Stimulated activated CD8-positive, alpha-beta memory T cell treated with anti-CD3 and anti-CD28 coated beads, Interleukin-12 subunit alpha, Interleukin-12 subunit beta, amount 100 ng/mL, for 1 hour (primary cell): Measurements from ENCODE around the gene TMEM191B.
"Not testable (repeated sequence)": the region's sequence is repeated elsewhere in the genome, so short reads cannot be mapped to it uniquely, and the experiment has no call there.

ENCODE experiments used
- DNase-seq: peaks from one replicate; pipeline ENCODE4 v3.0.0-alpha.2; 2020; ENCODE audit warnings: low read depth

Gene TMEM191B

DNA sequence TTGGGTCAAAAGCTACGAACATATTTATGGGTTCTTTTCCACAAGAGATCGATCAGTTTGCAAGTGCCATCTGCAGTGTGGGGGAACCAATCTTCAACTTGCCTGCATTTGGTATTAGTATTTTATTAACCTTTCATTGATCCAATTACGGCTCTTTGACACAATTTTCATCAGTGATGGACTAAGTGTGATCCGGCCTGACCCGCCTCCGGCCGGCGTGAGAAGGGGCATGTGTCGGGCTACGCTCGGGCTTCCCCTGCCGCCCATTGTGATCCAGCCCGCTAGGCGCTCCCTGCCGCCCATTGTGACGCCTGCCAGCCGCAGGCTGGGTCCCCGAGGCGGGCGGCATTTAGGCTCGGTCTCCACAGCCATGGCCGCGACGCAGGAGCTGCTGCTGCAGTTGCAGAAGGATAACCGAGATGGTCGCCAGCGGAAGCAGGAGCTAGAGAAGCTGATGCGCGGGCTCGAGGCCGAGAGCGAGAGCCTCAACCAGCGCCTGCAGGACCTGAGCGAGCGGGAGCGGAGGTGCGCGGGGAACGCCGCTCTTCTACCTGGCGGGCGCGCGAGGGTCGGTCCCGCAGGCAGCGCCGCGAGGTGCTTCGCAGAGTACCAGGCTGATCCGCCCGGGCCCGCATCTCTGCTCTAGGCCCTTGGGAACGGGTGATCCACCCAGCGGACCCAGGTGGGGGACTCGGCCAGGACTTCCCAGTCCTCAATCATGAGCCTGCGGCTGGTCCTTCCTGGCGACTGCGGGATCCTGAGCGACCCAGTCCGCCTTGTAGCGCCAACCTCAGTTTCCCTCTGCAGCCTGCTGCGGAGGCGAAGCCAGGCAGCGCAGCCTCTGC, at the start of gene TMEM191B:
TSS of gene TMEM191B (plus strand) at position 51 of the 845 bp plus-strand sequence. CDS start at position 230, 179 bp downstream.
- not testable (repeated sequence) for DNase-seq

DNA sequence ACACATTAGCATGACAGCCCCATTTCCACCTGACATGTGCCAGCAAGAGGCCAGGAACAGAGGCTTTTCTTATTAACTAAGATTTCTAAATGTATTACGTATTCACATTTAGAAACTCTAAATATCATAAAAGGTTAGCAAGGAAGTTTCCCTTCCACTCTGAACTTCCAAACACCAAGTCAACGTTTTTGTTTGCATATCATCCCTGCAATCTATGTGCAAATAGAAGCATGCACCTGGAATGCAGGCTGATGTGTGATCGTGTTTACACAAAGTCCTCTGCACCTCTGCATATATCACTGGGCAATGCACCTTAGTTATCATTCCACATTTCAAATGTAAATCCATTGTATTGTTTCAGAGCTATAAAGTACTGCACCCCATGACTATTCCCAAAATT, 31.4 kb upstream of the TMEM191B start:
- DNase-seq, result not testable (repeated sequence)

DNA sequence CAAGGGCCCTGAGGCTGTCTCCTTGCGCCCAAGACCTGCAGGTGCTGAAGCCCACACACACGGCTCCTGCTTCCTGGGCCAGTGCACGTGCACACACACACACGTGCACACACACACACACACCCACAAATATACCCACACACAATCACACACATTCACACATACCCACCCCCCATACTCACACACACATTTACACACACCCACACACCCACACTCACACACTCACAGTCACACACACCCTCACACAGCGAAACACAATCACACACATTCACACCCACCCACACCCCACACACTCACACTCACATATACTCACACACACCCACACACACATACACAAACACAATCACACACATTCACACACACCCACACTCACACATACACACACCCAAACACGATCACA, 16.3 kb upstream of the TMEM191B start:
- not testable (repeated sequence) for DNase-seq

DNA sequence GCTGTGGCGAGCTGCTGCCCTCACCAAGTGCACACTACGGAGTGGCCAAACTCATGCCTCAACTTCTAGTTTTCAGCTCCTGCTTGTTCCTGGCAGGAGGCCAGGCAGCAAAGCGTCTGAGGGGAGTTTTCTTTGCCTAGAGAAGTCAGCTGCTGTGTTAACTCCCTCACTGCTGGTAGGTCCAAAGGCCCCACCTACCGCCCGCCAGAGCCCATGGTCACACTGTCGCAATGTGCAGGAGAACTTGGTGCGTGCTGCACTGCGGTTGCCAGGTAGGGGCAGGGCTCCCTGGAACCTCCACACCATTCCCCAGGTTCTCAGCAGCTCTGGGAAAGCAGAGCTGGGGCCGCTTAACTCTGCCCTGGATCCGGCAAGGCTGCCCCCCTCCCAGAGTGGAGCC, 15.2 kb upstream of the TMEM191B start:
- not testable (repeated sequence) for DNase-seq

DNA sequence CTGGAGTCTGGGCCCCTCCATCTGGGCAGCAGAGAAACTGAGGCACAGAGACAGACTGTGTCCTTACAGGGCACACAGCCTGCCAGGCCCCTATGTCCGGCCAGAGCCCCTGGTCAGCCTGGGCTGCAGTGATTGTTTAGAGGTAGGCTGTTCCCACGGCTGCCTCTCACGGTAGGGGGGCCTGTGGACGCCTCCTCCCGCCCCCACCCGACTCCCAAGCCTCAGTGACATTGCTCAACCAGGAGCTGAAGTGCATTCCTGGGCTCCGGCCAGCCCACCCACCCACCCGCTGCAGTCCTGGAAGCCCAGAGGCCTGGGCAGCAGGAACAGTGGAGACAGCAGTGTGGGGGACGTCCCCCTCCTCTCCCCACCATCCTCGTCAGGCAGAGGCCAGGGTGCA, 14.1 kb upstream of the TMEM191B start:
- DNase-seq, result not testable (repeated sequence)

DNA sequence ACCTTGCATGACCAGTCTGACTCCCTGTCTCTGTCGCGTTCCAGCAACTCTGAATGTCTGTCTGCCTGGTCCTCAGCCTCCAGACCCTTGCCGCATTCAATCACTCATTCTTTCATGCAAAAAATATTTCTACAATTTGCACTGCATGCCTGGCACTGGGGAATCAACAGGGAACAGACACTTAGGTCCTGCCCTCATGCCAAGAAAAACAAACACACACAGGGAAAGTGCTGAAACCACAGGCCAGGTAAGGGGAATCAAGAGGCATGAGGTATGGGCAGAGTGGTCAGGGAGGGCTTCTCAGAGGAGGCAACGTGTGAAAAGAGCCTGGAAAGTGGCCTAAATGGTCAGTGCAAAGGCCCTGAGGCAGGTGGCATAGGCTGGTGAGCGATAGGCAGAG, 9.5 kb upstream of the TMEM191B start, which contains the start of gene GGTLC3:
TSS of gene GGTLC3 (minus strand) at position 101 of the 400 bp plus-strand sequence. CDS start 264 bp downstream, outside the sequence.
- not testable (repeated sequence) for DNase-seq

DNA sequence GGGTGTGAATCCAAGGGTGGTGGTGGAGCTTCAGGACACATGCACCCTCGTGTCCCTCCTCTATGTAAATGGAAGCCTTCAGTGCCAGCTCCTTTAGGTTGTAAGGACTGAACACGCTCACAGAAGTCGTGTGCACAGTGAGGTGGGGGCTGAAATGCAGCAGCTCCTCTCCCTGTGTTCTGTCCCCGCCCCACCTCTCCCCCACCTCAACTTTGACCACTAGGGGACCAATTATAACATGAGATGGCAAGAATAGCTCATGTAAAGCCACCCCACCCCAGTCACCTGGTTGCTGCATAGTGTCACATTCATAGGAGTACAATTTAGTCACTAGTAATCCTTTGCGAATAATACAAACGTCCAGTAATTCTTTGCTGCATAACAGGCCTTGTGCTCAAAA, 4.8 kb upstream of the TMEM191B start:
- not testable (repeated sequence) for DNase-seq

DNA sequence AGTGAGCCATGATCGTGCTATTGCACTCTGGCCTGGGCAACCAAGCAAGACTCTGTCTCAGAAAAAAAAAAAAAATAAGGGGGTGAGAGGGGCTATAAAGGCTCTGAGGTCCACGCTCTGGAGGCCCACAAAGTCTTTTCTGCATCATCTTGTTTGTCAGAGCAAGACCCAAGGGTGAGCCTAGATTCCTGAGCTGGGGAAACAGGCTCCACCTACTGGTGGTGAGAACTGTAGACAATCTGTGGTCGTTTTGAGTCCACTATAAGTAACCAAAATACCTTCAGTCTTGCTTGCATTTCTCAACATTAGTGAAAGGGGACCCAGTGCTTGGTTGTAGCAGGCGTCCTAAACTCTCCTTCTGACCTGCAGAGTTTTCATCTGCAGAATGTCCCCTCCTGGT, 4.3 kb upstream of the TMEM191B start:
- DNase-seq, result not testable (repeated sequence)

DNA sequence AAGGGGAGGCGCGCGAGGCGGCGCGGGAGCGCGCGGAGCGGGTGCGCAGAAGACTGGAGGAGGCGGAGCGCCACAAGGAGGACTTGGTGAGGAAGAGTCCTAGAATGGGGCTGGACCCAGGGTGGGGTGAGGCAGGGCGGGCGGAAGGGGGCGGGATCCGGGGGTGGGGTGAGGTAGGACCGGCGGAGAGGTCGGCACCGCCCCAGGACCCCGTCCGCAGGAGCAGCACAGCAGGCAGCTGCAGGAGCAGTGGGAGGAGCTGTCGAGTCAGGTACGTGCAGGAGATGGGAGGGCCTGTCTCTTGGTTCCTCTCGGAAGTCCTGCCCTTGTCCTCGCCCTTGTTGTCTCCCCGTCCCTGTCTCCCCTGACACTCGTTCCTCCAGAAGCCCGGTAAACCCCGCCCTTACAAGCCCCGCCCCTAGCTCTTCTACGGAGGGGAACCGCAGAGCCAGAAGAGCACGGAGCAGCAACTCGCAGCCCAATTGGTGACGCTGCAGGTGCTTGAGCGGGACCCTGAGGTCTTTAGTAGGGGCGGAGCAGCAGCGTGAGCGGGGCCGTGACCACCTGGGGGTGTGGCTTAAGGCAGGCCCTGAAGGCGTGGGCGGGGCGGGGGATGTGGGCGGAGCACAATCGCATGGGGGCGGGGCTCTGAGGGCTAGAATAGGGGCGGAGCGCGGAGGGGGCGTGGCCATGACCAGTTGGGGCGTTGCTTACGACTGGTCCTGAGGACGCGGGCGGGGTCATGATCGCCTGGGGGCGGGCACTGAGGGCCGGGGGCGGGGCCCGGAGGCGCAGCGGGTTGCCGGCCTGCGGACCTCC, 1.2 kb downstream of the TMEM191B start:
- peak; percentile 89 for DNase-seq

DNA sequence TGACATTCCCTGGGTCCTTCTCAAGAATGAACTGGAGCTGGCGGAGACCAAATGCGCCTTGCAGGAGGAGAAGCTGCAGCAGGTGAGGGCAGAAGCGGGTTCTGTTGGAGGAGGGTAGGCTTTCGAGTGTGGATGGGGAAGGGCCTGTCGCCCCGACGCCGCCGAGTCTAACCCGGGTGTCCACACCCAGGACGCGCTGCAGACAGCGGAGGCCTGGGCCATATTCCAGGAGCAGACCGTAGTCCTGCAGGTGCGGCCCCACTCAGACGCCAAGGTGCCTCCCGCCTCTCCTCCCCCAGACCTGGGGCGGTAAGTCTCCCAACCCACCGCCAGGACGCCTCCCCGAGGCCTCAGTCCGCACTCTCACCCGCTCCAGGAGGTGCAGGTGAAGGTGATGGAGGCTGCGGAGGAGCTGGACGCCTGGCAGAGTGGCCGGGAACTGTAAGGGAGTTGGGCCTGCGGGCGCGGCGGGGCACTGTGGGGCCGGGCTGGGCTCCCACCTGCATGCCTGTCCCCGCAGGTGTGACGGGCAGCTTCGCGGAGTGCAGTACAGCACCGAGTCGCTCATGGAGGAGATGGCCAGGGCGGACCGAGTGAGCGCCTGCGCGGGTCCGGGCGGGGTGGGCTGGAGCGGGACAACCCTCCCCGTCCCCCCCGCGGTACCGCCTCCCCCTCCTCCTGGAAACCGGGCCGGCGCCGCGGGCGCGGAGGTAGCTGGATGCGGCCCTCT, 2.0 kb downstream of the TMEM191B start:
- DNase-seq, result not testable (repeated sequence)

DNA sequence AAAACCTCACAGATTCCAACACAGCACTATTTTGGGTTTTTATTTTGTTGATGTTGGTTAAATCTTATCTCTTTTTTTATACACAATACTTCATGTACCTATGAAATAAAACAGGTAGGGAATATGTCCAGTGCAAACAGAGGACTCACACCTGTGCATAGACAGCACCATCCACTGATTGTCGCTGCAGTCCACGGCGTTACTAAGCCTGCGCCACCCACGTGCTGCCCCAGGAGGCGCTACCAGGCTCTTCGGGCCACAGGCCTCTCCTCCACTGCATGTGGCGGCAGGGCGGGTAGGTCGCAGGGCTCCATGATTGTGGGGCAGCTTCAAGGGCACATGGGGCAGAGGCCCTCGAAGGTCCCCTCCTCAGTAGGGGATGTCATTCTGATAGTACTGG, 6.0 kb downstream of the TMEM191B start:
- DNase-seq, result not testable (repeated sequence)

DNA sequence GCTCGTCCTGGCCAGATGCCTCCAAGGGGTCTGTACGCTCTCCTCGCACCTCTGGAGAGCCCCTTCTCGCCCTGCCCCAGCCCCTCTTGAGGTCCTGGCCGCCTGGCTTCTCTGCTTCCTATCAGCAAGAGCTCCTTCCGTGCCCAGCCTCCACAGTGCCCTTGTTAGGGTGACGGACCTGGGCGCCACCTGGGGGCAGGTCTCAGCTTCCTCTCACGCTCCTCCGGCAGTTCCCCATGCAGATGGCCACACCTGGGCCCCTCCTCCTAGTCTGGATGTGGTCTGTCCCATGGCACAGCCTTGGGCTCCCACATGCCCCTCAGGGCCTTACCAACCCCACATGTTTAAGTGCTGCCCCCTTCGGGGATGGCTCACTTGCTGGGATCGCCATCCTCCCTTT, 6.7 kb downstream of the TMEM191B start:
- not testable (repeated sequence) for DNase-seq

DNA sequence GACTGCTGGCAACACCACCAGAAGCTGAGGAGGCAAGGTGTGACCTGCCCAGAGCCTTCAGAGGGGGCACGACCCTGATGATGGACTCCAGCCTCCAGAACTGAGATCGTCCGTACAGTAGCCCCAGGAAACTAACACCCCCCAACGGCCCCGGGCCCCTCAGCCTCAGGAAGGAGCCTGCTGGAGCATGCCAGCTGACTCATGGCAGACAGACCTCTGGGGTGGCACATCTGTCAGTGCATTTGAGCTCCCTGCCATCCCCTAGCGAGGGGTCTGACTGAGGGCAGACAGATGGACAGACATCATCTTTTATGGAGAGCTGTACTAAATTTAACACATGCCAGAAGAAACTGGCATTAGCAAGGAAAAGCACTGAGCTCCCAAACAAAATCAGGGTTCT, 12.4 kb downstream of the TMEM191B start:
- not testable (repeated sequence) for DNase-seq

DNA sequence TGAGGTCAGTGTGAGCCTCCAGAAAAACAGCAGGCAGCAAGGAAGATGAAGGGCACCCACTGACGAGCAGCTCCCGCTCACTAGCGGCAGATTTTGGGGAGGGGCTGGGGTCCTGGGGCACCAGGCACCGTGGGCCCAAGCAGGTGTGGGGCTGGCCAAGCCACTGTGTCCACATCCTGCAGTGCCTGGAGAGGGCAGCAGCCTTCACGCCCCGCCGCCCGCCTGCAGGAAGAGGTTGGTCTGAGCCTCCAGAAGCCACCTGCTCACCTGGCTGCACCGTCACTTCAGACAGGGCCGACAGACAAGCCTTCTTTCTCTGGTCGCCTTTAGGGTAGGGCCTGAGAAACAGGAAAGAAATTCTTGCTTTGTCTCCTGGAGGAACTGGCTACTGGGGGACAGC, 15.8 kb downstream of the TMEM191B start:
- DNase-seq, result not testable (repeated sequence)

DNA sequence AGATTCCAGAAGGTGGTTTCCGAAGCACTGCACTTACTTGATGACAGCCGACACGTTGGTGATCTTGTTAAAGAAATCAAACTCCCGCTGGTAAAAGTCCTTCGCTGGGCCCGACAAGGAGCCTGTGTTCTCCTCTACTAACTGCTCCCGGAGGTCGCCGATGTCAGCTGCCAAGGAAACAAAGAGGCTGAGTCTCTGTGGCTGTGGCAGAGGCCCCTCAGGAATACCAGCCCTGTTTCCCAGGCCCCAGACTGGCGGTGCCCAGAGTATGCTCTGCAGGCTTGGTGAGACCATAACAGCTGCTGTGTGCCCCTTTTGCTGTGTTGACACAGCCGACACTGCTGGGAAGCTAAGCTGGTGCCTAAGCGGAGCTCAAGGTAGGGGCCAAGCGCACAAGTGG, 17.0 kb downstream of the TMEM191B start:
- not testable (repeated sequence) for DNase-seq

DNA sequence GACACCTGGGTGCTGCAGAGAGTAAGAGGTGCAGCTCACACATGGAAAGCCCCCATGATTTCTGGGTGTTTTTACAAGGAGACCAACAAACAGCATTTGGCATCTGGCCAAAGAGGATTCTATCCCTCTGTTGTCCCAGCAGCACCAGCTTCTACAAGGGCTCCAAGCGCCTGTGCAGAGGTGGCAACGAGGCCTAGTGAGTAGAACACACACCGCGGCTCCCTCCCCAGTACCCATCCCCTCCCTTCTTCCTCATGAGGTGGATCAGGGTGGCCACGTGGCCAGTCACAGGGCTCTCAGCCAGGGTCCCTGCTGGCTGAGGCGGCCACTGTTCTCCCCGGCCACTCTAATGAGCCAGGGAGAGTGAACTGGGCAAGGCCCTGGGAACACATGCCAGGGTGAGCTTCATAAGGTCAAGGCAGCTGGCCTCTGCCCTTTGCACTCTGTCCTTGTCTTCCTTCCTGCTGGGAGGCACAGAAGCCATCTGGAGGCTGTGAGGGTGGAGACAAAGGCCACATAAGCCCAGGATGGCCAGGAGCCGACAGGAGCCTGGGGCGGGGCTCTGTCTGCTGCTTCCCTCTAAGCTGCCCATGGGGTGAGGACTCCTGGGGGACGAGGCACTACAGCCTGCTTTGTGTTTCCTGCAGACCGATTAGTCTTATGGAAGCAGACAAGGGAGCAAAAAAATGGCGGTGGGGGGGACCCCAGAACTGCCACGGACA, 22.0 kb downstream of the TMEM191B start:
- not testable (repeated sequence) for DNase-seq

DNA sequence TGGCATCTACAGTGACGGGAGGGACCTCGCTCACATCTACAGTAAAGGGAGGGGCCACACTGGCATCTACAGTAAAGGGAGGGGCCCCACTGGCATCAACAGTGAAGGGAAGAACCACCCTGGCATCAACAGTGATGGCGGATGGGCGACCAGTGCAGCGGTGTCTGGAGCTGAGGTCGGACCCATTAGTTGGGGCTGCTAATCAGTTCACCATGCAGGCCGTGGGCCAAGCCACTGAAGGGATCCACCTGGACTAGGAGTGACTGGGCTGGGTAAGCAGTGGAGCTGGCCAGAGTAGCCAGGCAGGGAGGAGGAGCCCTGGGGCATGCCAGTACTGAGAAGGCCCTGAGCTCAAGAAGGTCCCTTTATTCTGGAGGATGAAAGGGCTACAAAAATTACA, 23.4 kb downstream of the TMEM191B start:
- not testable (repeated sequence) for DNase-seq

DNA sequence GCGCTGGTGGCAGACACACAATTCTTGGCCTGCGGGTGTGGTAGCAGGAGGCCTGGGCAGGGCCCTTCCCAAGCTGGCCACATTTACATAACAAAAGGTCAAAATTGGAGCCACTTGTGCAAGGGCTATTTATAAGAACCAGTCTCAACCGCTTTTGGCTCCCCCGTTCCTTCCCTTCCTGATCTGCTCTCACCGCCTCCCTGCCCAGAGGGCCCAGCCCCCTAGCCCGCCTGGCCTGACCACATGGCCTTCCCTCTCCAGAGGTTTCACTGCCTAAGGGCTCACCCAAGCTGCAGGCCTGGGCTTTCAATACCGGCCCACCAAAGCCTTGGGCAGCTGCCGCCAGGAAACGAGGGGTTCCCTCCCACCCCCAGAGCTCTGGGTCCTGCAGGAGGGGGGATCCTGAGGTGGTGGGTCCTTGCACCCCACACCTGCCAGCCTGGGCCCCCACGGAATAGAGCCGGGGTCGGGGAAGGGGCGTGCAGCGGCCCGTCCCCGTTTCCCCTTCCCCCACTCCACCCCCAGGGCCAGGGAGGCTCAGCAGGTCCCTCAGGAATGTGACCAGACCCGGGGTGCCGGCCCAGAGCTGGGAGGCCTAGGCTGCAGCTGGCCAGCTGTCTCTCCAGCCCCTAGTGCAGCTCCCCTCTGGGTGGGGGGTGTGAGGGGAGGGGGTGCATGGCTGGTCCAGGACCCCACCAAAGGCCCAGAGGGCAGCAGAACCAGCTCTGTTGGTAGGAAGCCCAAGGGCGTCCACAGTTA, 25.4 kb downstream of the TMEM191B start:
- not testable (repeated sequence) for DNase-seq

DNA sequence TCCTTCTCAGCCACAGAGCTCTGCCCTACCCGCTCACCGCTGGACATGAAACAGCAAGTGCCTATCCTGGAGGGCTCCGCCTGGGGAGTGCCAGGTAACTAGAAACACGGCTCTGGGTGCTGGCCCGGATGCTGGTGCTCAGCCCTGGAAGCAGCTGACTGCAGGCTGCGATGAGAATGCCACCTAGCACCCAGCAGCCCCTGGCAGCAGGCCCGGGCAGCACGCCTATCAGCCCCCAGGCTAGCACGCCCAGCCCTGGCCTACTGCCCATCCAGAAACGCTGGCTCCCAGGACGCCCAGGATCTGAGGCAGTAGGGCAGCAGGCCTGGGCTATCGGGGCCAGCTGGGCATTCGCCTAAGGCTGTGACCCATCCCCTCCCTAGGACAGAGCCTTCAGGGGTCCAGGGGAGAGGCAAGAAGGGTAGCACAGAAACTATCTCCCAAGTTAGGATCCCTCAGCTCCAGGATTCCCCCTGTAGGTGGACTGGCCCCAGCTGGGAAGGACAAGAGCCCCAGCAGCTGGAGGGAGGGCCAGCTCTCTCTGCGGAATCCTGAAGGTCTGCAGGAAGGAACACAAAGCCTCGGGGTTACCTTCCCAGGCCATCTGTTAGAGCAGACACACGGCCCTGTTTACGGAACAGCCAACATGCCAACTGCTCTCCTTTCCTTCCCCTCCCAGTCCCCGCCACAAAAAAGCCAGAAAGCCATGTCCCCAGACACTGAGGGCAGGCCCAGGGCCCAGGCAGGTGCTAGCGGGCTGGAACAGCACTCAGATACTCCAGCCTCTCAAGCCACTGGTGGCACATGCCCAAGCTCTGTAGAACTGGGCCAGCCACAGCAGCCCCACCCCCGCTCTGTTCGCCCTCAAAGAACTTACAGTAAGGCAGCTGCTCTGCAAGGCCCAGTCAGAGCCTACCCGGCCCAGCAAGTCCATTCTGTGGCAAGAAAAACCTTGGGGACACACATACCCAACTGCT, 27.0 kb downstream of the TMEM191B start:
- not testable (repeated sequence) for DNase-seq
